Lower lobe of right lung (tissue), 2 donors: ENCODE measurements around the gene HS3ST3A1. TPM values are rescaled to one million over a fixed set of nuclear protein-coding genes. Genes with fewer than 3 reads are reported as not detected.
"Not testable (repeated sequence)": the region's sequence is repeated elsewhere in the genome, so short reads cannot be mapped to it uniquely, and the experiment has no call there.

Experiments used
- ATAC-seq, 2 donors: fragments of 200-7000 bp; cut with Tn5 transposase; one replicate each; pipeline ENCODE4 v1.9.1; 2020 to 2022; ENCODE audit warnings: mild to moderate bottlenecking in 2 of 2, moderate library complexity in 2 of 2
- DNase-seq: peaks from one replicate; pipeline ENCODE4 v3.0.0-alpha.2; 2020
- H3K27ac ChIP-seq: fragments of 200-600 bp; one replicate; pipeline ENCODE4 v1.8.0; 2022
- H3K27me3 ChIP-seq: fragments of 200-600 bp; one replicate; pipeline ENCODE4 v1.8.0; 2022; ENCODE audit warnings: low read depth
- H3K36me3 ChIP-seq: fragments of 200-600 bp; one replicate; pipeline ENCODE4 v1.8.0; 2022; ENCODE audit warnings: mild to moderate bottlenecking
- H3K4me1 ChIP-seq: fragments of 200-600 bp; one replicate; pipeline ENCODE4 v1.8.0; 2022
- H3K4me3 ChIP-seq: fragments of 200-600 bp; one replicate; pipeline ENCODE4 v1.8.0; 2022; ENCODE audit warnings: mild to moderate bottlenecking
- H3K9me3 ChIP-seq: fragments of 200-600 bp; one replicate; pipeline ENCODE4 v1.8.0; 2022
- CTCF ChIP-seq: fragments of 200-600 bp; IDR thresholded peaks from one replicate; pipeline ENCODE4 v1.8.0; 2022; ENCODE audit warnings: antibody characterized with exemption, mild to moderate bottlenecking
- intact Hi-C: fragments of 100-400 bp; cut with DNase I; formaldehyde crosslinking; loops from one replicate; pipeline ENCODE4 v1.11.0; 2022
- total RNA-seq: library from RNA; stranded (reverse); fragmentation: NEBNext Ultra II Directional; extraction: Animal tissue kit (Norgen Biotek cat#: 25700); gene quantifications from one replicate; pipeline ENCODE4 v1.2.1, GENCODE V29; 2021
- donor health status: DM: no; HTN: yes; CAD: no; lungs with severe emphysema.

The HS3ST3A1 gene
- total RNA-seq, 1 donor from 2014 or later, result 0.53 TPM

- no peaks in the 10 kb centered on the region for H3K4me1 ChIP-seq
- no peak for TF ChIP-seq CTCF
- ATAC-seq (no peak), DNase-seq (no peak)
- H3K27ac ChIP-seq, result no peak overlapping the region
- no peaks in the 10 kb centered on the region for H3K9me3 ChIP-seq
- no peak overlapping the region for H3K4me3 ChIP-seq
- intact Hi-C loops, result no loop called here
- H3K27me3 ChIP-seq, result no peaks in the 10 kb centered on the region
- no peaks in the 10 kb centered on the region for H3K36me3 ChIP-seq
Observed at GRCh38 chr17:13508896-13509295, 92.8 kb downstream of the HS3ST3A1 start.

DNA sequence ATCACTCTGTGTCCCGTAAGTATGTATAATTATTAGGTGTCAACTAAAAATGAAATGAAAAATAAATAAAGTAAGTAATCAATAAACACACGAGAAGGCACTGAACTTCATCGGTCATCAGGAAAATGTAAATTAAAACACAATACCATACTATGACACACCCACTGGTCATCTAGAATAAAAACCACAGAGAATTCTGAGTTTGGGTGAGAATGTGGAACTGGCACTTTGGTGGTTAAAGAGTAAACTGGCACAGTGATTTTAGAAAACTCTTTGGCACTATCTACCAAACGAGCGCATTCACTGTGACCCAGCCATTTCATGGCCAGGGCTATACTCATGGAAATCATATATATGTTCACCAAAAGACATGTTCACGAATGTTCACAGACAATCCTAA is 98.2 kb downstream of the HS3ST3A1 start:
- no peaks in the 10 kb centered on the region for H3K4me1 ChIP-seq
- intact Hi-C loops, result no loop called here
- no peak for TF ChIP-seq CTCF
- no peak overlapping the region for H3K4me3 ChIP-seq
- no peak for DNase-seq
- no peak for ATAC-seq
- H3K27ac ChIP-seq, result no peak overlapping the region
- H3K27me3 ChIP-seq, result no peaks in the 10 kb centered on the region
- no peaks in the 10 kb centered on the region for H3K36me3 ChIP-seq
- no peaks in the 10 kb centered on the region for H3K9me3 ChIP-seq

GRCh38 chr17:13502263-13502662 is 99.5 kb downstream of the HS3ST3A1 start:
- Histone ChIP-seq H3K9me3 (no peaks in the 10 kb centered on the region), H3K27ac (no peak overlapping the region), H3K4me3 (no peak overlapping the region), H3K4me1 (no peaks in the 10 kb centered on the region), H3K27me3 (no peaks in the 10 kb centered on the region), H3K36me3 (no peaks in the 10 kb centered on the region)
- intact Hi-C loops, result no loop called here
- TF ChIP-seq CTCF, result no peak
- no peak for DNase-seq
- no peak for ATAC-seq

DNA sequence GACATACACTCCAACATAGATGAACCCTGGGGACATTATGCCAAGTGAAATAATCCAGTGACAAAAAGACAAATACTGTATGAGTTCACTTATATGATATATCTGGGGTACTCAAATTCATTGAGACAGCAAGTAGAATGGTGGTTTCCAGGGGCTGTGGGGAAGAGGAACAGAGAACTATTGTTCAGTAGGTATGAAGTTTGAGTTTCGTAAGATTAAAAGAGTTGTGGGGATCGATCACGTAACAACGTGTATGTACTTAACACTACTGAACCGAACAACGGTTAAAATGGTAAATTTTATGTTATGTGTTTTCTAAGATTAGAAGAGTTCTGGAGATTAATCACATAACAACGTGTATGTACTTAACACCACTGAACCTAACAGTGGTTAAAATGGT is 100.8 kb downstream of the HS3ST3A1 start:
- H3K27me3 ChIP-seq, result no peaks in the 10 kb centered on the region
- ATAC-seq, result no peak
- no peaks in the 10 kb centered on the region for H3K36me3 ChIP-seq

DNA sequence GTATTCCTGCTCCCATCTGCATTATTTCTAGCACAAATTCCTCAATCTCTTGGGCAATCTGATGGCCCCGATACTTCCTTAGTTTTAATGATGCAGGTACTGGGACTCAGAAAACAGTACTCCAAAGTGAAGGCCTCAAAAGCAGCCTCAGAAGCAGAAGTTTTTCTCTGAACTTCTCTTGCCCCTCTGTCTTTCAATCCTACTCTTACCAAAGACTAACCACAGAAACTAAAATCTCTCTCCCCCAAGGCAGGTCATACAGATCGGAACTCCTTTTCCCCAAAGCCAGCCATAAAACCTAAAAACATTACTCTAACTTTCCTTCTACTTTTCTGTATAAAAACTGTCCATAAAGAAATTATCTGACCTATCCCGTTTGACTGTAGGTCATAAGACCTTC is 103.5 kb downstream of the HS3ST3A1 start:
- H3K4me3 ChIP-seq, result no peak overlapping the region
- no peaks in the 10 kb centered on the region for H3K36me3 ChIP-seq
- no peak for ATAC-seq
- H3K27me3 ChIP-seq, result no peaks in the 10 kb centered on the region
- TF ChIP-seq CTCF, result no peak
- intact Hi-C loops, result no loop called here
- no peaks in the 10 kb centered on the region for H3K9me3 ChIP-seq
- no peaks in the 10 kb centered on the region for H3K4me1 ChIP-seq
- no peak overlapping the region for H3K27ac ChIP-seq
- no peak for DNase-seq

More for the DNA sequence above, 100.8 kb downstream of the HS3ST3A1 start:
- Histone ChIP-seq H3K27ac (no peak overlapping the region), H3K4me3 (no peak overlapping the region), H3K4me1 (no peaks in the 10 kb centered on the region), H3K9me3 (no peaks in the 10 kb centered on the region)
- intact Hi-C loops, result no loop called here
- no peak for DNase-seq
- no peak for TF ChIP-seq CTCF

DNA sequence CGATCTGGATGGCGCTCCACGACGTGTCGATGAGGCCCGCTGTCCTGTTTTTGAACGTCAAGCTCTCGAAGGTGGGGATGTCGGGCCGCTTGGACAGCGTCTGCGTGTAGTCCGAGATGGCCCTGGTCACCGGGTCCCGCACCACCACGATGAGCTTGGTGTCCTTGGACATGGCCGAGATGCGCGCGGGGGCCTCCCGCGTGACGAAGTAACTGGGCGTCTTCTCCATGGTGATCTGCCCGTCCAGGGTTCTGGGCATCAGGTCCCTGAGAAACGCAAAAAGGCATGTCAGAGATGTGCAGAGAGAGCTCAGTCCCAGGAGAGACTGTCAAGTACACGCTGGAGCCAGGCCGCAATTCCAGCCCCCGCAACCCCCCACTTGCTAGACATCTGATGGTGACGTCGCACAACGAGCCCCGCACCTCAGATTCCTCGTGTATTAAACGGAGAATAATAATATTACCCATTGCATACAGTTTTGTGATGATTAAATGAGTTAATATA is 105.1 kb downstream of the HS3ST3A1 start:
- DNase-seq, H3K4me1 ChIP-seq, H3K9me3 ChIP-seq, intact Hi-C loops, H3K27me3 ChIP-seq, H3K36me3 ChIP-seq, ATAC-seq, H3K4me3 ChIP-seq, H3K27ac ChIP-seq: not testable (repeated sequence)
